CD4-positive, alpha-beta T cell treated with Interleukin-17A for 1 hour (primary cell): Measurements from ENCODE around the gene PAFAH2.
A peak's percentile ranks its signal among the peaks of the same experiment; 100 is the strongest.

Source experiments
- DNase-seq: peaks from one replicate; pipeline ENCODE4 v3.0.0-alpha.2; 2020

The PAFAH2 gene

DNA sequence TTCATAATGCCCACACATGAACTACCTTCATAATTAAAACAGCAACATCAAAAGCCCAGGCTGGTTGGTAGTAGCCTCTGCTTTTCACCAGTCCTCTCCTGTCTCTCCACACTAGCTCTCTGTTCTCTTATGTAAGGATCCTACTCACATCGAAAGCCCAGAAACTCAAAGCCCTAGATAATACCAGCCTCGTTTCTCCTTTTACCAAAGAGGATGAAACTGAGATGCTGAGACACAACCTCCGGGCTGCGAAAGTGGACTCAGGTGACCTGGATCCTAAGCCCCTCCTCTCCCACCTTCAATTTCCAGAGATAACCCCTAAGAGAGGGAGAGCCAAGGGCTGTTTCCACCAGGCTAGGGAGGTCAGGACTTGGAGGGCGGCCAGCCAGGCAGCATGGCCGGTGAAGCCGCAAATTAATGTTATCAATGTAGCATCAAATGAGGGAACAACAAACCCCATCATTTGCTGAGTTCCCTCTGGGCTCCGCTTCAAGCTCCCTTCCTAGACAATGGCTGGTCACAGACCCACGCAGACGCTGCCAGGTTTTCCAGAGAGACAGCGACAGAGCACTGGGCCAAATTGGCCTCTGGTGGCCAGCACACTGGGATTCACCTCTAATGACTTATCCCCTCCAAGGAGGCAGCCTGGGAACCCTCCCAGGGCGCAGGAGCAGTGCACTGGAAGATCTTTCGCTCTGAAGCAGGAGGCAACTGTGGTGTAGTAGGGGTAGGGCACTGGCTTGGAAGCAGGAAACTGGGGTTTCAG lies 70.9 kb downstream of the PAFAH2 start:
- DNase-seq = no peak

DNA sequence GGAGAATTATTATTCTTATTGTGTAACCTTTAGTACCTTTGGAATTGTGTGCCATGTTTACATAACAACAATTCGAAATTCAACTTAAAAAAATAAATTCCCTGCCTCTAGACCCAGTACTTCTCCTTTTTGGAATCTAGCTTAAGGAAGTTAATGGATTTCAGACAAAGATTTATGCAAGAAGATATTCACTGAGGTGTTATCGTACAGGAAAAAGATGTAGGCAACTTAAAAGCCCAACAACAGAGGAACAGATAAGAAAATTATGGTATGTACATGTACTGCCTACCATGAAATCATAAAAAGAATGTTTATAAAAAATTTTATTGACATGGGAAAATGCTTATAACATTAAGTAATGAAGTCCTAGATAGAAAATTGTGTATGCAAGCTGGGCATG lies 73.4 kb downstream of the PAFAH2 start:
- no peak for DNase-seq

DNA sequence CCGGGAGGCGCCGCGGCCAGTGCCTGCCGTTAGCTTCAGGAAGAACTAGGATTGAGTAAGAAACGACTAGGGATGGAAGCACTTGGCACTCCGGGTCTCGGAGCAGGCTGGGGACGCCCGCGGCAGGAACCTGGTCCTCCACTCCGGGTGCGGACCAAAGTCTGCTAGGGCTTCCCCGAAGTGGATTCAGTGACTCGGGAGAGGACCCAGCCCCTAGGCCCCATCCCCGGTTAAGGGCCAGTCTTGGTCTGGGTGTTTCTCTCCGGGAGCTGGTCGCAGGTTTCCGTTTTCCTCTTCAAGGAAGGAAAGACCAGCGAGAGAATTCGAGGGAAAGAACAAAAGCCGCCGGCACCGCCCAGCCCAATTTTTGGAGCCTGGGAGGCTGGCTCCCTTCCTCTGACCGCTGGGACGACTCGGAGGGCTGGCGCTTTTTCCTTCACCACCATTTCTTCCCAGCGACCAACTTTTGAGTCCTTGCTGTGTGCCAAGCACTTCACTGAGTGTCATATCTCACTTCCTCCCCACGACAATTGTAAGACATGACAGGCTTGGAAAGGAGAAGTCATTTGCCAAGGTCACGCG lies 74.8 kb downstream of the PAFAH2 start:
- no peak for DNase-seq

GRCh38 chr1:25922056-25922970 lies 75.5 kb downstream of the PAFAH2 start:
- DNase-seq = peak; percentile 64

DNA sequence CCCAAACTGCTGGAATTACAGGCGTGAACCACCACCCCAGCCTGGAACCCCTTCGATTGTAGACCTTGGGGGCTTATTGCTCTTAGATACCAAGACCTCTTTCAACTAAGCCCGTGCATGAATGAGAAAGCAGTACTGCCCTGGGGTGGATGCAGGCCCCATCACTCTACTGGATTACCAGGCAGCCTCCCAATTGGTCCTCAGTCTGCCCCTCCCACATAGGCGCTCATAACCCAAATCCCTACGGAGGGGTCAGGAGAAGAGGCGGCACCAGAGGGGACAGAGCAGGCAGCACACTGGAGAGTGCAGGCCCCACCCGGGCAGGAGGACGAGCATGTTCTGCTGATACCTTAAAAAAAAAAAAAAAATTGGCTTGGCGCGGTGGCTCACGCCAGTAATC lies 79.2 kb downstream of the PAFAH2 start:
- no peak for DNase-seq

DNA sequence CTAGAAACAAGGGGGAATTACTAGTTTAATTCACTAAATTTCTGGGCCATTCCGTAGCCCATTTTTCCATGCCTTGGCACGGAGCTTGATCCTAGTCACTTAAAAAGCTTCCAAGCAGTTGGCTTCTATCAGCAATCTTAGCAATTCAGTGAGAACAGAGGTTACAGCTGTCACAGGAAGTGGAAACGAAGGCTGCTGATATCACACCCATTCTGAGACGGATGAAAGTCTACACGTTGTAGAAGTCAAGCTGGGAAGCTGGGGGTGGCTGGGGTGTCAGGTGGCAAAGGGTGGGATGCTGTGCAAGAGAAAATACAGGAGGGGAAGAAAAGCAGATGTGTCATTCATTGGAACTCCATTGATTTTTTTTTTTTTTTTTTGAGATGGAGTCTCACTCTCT lies 79.9 kb downstream of the PAFAH2 start:
- DNase-seq = peak; percentile 36

GRCh38 chr1:25916460-25916859 lies 81.4 kb downstream of the PAFAH2 start:
- DNase-seq = no peak

- DNase-seq = no peak
These were observed 83.5 kb downstream of the PAFAH2 start for GRCh38 chr1:25914074-25914995.

- no peak for DNase-seq
These were observed 84.7 kb downstream of the PAFAH2 start for GRCh38 chr1:25913206-25913605.

GRCh38 chr1:25912076-25912831 lies 85.6 kb downstream of the PAFAH2 start:
- DNase-seq = no peak

GRCh38 chr1:25911162-25911561 lies 86.7 kb downstream of the PAFAH2 start:
- no peak for DNase-seq
